ENCODE results near the gene GNAI3.

- TF ChIP-seq REST (tag by site-specific recombination; IDR thresholded peaks at IDR 0.05) (no peak), ZNF596 (tag by site-specific recombination; IDR thresholded peaks at IDR 0.05) (no peak), CTCF (tag by site-specific recombination; IDR thresholded peaks at IDR 0.05) (no peak)
These were observed 31.1 kb upstream of the GNAI3 start for GRCh38 chr1:109517337-109517736.
